B cell (primary cell): Measurements from ENCODE around the gene PREX1.

Experiments used
- CTCF ChIP-seq: fragments of 200-600 bp; IDR thresholded peaks from one replicate; pipeline ENCODE4 v1.8.0; 2022; ENCODE audit warnings: antibody characterized with exemption, mild to moderate bottlenecking
- EZH2 ChIP-seq: IDR thresholded peaks from 2 replicates; pipeline ENCODE4 v1.6.1; 2012; ENCODE audit warnings: borderline replicate concordance, low read depth, mild to moderate bottlenecking, moderate library complexity, low read length; ENCODE audit not compliant: insufficient read depth, poor library complexity, severe bottlenecking

- TF ChIP-seq CTCF: no peak
- no peak for TF ChIP-seq EZH2
These were observed 4.6 kb upstream of the PREX1 start for GRCh38 chr20:48832405-48832730.
